ENCODE measurements around the gene MLKL. TPM values are rescaled to one million over a fixed set of nuclear protein-coding genes. Genes with fewer than 3 reads are reported as not detected.

The MLKL gene
- total and polyA plus RNA-seq, 2 of the 13 experiments (the other 11 are each of a cell fraction or from before 2014, with no cell fraction given) = 6.4 to 10.7 TPM

DNA sequence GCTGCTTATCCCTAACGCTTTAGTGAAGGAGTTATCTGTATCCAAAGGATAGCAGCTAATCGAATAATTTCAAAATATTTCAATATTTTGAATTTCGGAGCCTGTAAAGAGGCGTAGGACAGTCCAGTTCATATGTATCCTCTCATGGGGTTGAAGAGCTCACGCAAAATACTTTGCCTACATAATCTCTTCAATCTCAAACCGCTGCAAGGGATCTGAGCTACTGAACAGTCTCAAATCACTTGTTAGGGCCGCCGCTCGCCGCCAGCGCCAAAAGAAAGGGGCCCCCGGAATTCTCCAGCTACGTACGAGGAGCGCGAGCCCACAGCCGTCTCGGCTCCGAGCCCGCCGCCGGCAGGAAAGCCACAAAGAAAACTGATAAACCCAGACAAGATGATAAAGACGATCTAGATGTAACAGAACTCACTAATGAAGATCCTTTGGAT lies 33.4 kb downstream of the MLKL start (continued):
- peak; percentile 23; the same call in 1 of the 2 replicates for TF ChIP-seq ZBED4 (CRISPR knock-in tag; IDR thresholded peaks at IDR 0.05; ENCODE audit: borderline replicate concordance)
- 0 out of 2 replicates have a peak, but pooled peaks have one; percentile 9 for TF ChIP-seq ZNF879 (CRISPR knock-in tag; IDR thresholded peaks at IDR 0.05)
- TF ChIP-seq ZNF646 (CRISPR knock-in tag; IDR thresholded peaks at IDR 0.05) = no peak
- TF ChIP-seq, protein P1, sequence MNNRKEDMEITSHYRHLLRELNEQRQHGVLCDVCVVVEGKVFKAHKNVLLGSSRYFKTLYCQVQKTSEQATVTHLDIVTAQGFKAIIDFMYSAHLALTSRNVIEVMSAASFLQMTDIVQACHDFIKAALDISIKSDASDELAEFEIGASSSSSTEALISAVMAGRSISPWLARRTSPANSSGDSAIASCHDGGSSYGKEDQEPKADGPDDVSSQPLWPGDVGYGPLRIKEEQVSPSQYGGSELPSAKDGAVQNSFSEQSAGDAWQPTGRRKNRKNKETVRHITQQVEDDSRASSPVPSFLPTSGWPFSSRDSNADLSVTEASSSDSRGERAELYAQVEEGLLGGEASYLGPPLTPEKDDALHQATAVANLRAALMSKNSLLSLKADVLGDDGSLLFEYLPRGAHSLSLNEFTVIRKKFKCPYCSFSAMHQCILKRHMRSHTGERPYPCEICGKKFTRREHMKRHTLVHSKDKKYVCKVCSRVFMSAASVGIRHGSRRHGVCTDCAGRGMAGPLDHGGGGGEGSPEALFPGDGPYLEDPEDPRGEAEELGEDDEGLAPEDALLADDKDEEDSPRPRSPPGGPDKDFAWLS (CRISPR knock-in tag; IDR thresholded peaks at IDR 0.05; ENCODE audit: borderline replicate concordance) = no peak
- TF ChIP-seq MLLT10 (CRISPR knock-in tag; IDR thresholded peaks at IDR 0.05) = no peak
- no peak for TF ChIP-seq JARID2 (CRISPR knock-in tag; IDR thresholded peaks at IDR 0.05; ENCODE audit: insufficient replicate concordance)
- TF ChIP-seq ELF3 (CRISPR knock-in tag; IDR thresholded peaks at IDR 0.05) = 0 out of 2 replicates have a peak, but pooled peaks have one; percentile 19
- TF ChIP-seq PREB (CRISPR knock-in tag; IDR thresholded peaks at IDR 0.05) = no peak
- TF ChIP-seq NRL (CRISPR knock-in tag; IDR thresholded peaks at IDR 0.05; ENCODE audit: borderline replicate concordance) = no peak
- TF ChIP-seq NCOA1 (CRISPR knock-in tag; IDR thresholded peaks at IDR 0.05) = no peak
- TF ChIP-seq ZNF720 (CRISPR knock-in tag; IDR thresholded peaks at IDR 0.05) = no peak
- TF ChIP-seq ZNF296 (CRISPR knock-in tag; conservative IDR thresholded peaks at IDR 0.05) = no peak
- no peak for TF ChIP-seq NR3C1 (CRISPR knock-in tag; IDR thresholded peaks at IDR 0.05)
- TF ChIP-seq NFKB2 (CRISPR knock-in tag; IDR thresholded peaks at IDR 0.05; ENCODE audit: borderline replicate concordance) = no peak
- no peak for TF ChIP-seq ZSCAN21 (CRISPR knock-in tag; IDR thresholded peaks at IDR 0.05; ENCODE audit: borderline replicate concordance)
- 0 out of 2 replicates have a peak, but pooled peaks have one; percentile 11 for TF ChIP-seq SNAI1 (CRISPR knock-in tag; IDR thresholded peaks at IDR 0.05; ENCODE audit: borderline replicate concordance)
- no peak for TF ChIP-seq NR1H2 (CRISPR knock-in tag; IDR thresholded peaks at IDR 0.05; ENCODE audit: borderline replicate concordance, low read depth)

Measured in HepG2 (cell line).